DMS153 treated with DMSO at 0.1 percent for 48 hours (cell line): ENCODE data around the gene RFC4.
A peak's percentile ranks its signal among the peaks of the same experiment; 100 is the strongest.
"Not testable (repeated sequence)": the region's sequence is repeated elsewhere in the genome, so short reads cannot be mapped to it uniquely, and the experiment has no call there.

Source experiments
- DNase-seq: peaks from one replicate; lab custom pipeline; 2025; ENCODE audit not compliant: unreplicated experiment; lab: John Stamatoyannopoulos, UW

RFC4 gene

GRCh38 chr3:186825294-186825821 is 19.1 kb upstream of the RFC4 start:
- DNase-seq: peak; percentile 27

- DNase-seq: no peak
Measured at GRCh38 chr3:186824430-186825139, 18.3 kb upstream of the RFC4 start.

- DNase-seq: no peak
Measured at GRCh38 chr3:186823386-186823785, 17.1 kb upstream of the RFC4 start.

DNA sequence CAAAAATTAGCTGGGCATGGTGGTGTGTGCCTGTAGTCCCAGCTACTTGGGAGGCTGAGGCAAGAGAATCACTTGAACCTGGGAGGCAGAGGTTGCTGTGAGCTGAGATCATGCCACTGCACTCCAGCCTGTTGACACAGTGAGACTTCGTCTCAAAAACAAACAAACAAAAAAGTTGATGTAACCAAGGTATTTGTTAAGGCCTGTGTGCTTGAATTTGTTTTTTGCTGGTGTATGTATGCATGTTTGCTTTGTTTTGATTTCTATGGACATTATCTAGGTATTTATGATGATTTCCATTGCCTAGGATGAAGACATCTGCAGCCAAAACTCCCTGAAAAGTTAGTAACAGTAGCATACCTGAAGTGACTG is 16.1 kb upstream of the RFC4 start:
- DNase-seq: not testable (repeated sequence)

- DNase-seq: peak; percentile 23
Measured at GRCh38 chr3:186821429-186822387, 15.4 kb upstream of the RFC4 start.

GRCh38 chr3:186818956-186819355 is 12.7 kb upstream of the RFC4 start:
- DNase-seq: no peak

GRCh38 chr3:186818516-186818915 is 12.2 kb upstream of the RFC4 start:
- no peak for DNase-seq

DNA sequence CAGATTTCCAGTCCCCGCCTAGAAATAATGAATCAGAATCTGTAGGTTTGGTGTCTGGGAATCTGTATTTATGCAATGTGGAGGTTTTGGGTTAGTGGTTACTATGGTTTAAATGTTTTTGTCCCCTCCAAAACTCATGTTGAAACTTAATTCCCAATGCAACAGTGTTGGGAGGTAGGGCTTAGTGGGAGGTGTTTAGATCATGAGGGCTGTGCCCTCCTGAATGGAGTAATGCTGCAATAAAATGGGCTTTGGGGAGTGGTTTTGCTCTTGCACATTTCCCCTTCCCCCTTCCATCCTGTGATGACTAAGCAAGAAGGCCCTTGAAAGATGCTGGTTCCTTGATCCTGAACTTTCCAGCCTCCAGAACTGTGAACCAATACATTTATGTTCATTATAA is 9.2 kb upstream of the RFC4 start:
- DNase-seq: no peak

DNA sequence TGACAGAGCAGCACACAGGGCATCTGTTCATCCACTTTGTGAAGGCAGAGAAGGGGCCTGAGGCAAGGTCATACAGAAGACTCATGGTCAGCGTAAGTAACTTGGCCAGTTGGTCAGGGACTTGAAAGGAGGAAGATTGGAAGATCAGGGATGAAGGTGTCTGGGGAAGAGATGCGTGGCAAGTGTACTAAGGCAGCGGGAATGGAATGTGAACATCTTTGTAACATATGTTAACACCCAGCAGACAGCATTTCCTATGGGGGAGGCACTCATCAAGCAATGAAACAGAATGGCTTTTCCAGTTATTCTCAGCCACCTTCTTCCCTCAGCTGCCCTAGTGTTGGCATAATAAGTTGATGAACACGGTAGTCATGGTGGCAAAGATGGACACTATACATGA is 7.8 kb upstream of the RFC4 start:
- DNase-seq: no peak

DNA sequence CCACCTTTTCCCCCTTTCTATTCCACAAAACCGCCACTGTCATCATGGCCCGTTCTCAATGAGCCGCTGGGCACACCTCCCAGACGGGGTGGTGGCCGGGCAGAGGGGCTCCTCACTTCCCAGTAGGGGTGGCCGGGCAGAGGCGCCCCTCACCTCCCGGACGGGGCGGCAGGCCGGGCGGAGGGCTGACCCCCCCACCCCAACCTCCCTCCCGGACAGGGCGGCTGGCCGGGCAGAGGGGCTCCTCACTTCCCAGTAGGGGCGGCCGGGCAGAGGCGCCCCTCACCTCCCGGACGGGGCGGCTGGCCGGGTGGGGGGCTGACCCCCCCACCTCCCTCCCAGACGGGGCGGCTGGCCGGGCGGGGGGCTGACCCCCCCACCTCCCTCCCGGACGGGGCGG is 5.0 kb upstream of the RFC4 start:
- not testable (repeated sequence) for DNase-seq

- no peak for DNase-seq
Measured at GRCh38 chr3:186810336-186810996, 4.2 kb upstream of the RFC4 start.

DNA sequence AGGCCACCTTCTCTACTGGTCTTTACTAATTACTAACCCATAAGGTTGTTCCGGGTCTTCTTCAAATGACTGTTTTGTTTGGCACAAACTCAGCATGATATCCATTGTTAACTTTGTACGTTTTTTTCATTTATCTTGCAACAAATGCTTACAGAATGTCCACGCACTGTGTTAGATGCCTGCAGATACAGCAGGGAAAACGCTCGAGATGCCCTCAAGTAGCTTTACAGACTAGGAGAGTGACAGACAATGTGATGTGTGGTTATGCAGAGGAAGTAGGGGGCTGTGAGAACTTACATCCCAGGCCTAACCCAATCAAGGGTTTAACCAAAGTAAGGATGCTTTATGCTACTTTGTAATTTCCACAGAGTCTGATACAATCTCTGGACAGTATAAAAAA is 949 bp upstream of the RFC4 start:
- DNase-seq: no peak

- DNase-seq: not testable (repeated sequence)
Measured at GRCh38 chr3:186803447-186803846, 2.8 kb downstream of the RFC4 start.

DNA sequence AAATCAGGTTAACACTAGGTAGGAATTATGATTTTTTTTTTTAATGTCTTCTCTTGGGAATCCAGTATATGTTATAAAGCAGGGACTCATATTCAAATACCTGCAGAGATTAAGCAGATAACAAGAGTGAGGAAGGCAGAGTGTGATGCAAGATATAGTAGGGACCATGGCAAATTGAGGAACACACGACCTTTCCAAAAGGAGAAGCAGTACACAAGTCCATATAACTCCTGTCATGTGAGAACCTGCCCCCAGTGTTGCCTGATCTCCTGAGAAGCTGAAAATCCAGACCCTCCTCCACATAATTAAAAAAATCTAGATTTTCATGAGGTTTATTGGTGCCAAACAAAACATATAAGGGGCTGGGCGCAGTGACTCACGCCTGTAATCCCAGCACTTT is 3.6 kb downstream of the RFC4 start:
- DNase-seq: no peak

- DNase-seq: no peak
Measured at GRCh38 chr3:186800285-186800684, 6.0 kb downstream of the RFC4 start.

GRCh38 chr3:186798239-186798874 is 7.9 kb downstream of the RFC4 start:
- no peak for DNase-seq

DNA sequence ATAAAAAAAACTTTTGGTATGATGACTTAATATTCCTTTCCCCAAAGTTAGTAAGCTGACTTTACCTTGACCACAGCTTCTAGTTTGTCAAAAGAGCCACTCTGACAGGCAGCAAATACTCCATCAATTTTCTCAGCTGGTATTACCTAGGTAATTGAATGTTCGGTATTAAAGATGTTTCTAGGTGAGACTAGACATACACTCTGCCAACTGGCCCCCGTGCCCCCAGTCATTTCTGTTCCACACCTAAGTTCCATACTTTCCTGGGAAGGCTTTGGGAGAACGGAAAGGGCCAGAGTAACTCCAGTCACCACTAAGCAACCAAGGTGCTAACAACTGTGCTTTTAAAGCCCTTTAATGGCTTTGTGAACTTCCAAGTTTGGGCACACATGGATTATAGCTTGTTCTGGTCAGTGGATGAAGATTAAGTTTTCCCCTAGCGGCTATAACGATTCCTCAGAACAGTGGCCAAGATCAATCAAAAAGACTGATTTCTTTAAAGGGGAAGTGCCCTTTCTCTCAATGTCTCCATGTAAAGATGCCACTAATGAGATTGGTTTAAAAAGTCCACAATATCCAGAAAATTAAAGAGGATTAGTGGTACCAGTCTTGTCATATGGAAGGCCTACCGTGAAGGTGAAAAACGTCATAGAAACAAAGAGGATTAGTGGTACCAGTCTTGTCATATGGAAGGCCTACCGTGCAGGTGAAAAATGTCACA is 15.9 kb downstream of the RFC4 start:
- no peak for DNase-seq

GRCh38 chr3:186789554-186790260 is 16.6 kb downstream of the RFC4 start:
- DNase-seq: no peak

- DNase-seq: no peak
Measured at GRCh38 chr3:186788482-186789370, 17.6 kb downstream of the RFC4 start.
